Stimulated activated CD4-positive, alpha-beta T cell treated with anti-CD3 and anti-CD28 coated beads, Interleukin-1b, Interleukin-23, amount 100 ng/mL, for 24 hours (primary cell): ENCODE results near the gene KCNK7.

Experiments used
- DNase-seq, 4 experiments: peaks; one replicate each; pipeline ENCODE4 v3.0.0-alpha.2; 2020; ENCODE audit warnings: low read depth in 4 of 4, low spot score in 1 of 4

Gene KCNK7

DNA sequence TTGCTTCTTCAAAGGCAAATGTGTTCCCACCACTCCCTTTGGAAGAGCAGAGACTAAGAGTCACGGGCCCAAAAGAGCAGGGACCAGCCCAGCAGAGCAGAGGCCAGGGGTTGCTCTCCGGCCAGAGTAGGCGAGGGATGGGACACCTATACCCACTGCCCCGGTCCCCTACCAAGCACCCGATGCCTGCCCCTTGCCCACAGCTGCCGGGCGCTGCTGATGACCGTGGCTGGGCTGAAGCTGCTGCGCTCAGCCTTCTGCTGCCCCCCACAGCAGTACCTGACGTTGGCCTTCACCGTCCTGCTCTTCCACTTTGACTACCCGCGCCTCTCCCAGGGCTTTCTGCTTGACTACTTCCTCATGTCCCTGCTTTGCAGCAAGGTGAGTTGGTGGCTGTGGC lies 31.6 kb upstream of the KCNK7 start:
- DNase-seq, result no peak

DNA sequence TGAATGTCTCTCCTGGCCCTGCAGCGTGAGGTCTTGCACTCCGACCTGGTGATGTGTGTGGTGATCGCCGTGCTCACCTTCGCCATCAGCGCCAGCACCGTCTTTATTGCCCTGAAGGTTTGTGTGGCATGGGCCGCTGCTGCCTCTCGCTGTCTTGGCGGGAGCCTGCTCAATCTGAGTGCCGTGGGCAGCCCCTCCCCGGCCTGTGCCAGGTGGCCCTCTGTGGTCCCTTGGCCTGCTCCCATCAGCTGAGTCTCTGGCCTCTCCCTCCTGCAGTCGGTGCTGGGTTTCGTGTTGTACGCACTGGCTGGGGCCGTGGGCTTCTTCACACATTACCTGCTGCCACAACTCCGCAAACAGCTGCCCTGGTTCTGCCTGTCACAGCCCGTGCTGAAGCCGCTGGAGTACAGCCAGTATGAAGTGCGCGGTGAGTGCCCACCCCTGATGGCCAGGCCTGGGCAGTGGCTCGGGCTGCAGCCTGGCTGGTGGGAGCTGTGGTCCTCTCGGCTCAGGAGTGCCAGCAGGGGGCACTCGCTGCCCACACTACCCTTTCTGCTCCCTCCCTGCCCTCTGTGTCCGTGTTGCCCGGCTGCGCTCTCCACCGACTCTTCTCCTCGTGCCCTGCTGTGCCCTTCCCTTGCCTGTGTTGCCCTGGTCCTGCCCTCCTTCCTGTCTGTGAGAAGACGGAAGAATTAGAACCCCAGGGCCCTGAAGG lies 30.2 kb upstream of the KCNK7 start:
- no peak for DNase-seq

DNA sequence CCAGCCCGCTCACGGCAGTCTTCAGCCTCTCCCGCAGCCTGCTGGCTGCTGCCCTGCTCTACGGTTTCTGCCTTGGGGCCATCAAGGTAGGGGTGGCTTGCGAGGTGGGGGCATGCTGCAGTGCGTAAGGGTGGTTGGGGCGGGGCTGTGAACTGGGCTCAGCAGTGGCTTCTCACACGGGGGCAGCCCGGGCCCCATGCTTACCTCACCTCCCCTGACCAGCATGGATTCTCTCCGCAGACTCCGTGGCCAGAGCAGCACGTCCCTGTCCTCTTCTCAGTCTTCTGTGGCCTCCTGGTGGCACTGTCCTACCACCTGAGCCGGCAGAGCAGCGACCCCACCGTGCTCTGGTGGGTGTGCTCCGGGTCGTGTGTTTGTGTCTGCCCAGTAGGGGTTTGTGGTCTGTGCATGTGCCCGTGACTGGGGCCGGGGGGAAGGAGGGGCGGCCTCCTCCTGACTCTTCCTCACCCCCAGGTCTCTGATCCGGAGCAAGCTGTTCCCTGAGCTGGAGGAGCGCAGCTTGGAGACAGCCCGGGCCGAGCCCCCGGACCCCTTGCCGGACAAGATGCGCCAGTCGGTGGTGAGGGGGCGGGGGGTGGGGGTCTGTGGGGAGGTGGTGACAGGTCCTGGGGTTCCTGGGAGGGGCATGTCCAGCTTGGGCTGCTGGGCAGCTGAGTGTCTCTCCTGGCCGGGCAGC lies 29.5 kb upstream of the KCNK7 start:
- no peak for DNase-seq

DNA sequence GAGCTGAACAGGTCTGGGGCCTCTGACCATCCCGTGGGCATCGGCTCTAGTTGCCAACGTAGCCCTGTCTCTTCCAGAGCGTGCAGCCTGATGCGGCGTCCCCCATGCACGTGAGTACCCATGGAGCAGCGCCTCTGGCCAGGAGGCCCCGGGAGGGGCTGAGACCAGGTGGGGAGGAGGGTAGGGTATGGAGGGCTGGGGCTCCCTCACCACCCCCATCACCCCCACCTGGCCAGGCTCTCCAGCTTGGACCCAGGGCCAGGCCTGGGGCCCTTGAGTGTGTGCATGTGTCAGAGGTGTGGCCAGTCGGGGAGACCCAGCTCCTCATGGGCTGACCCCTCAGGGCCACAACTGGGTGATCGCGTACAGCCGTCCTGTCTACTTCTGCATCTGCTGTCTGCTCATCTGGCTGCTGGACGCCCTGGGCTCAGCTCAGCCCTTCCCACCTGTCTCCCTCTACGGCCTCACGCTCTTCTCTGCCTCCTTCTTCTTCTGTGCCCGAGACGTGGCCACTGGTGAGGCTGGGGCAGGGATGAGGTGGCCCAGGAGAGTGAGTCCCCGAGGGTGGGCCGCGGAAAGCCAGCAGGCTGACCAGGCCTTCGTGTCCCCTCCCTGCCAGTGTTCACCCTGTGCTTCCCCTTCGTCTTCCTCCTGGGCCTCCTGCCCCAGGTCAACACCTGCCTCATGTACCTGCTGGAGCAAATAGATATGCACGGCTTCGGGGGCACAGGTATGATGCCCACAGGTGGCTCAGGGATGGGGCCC lies 28.4 kb upstream of the KCNK7 start:
- DNase-seq, result no peak

DNA sequence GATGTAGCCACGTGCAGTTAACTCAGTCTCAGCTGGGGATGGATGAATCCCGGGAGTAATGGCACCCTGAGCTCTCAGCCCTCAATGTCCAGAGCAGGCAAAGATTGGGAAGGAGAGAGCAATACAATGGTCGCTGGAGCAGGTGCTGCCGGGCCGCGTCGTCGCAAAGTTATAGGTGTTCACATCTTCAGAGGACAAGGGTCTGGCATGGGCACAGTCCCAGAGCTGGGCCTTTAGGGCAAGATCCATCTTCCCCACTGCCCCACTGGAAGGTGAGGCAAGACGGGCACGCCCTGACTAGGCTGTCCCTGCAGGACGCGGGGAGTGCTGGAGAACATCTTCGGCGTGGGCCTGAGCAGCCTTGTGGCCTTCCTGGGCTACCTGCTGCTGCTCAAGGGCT lies 27.6 kb upstream of the KCNK7 start:
- DNase-seq, result no peak

DNA sequence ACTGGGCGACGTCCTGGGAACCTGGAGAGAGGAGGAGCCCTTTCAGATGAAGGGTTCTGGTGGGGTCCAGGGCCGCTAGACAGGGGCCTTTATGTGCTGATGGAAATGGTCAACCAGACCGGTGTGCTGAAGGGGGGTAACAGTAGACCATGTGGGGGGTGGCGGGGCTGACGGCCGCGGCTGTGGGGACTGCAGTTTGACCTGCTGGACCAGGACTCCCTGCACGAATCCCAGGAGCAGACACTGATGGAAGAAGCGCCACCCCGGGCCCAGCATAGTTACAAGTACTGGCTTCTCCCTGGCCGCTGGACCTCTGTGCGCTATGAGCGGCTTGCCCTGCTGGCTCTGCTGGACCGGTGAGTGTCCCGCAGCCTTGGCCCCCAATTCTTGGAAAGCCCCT lies 26.4 kb upstream of the KCNK7 start:
- no peak for DNase-seq

DNA sequence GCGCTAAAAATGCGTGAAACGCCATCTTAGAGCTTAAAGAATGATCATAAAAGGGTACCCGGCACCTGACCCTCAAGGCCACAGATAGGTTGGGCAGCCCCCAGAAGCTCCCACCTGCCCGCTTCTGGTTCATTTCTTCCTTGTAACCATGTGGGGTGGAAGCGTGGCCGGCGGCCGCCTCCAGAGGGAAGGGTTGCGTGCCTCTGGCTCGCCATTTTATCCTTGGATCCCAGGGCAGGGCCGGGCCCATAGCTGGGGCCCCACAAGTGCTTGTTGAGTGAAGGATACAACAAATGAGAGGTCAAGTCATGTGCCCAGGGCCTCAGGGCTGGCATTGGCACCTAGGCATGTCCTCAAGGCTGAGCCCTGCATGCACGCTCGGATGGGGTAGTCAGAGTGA lies 25.9 kb upstream of the KCNK7 start:
- DNase-seq, result no peak

DNA sequence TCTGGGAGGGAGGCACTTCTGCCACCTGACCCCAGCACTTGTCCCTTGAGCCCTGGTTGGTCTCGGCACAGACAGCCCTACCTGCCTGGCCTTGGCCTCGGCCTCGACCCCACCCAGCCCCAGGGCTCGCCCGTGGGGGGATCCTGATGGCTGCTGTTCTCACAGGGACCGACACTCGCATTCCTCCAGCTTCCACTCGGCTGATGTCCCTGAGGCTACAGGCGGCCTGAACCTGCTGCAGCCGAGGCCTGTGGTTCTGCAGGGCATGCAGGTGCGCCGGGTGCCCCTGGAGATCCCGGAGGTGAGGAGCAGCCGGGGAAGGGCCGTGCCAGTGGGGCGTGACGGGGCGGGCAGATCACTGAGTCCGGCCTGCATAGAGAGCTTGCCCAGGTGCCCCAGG lies 25.1 kb upstream of the KCNK7 start:
- DNase-seq, result no peak

DNA sequence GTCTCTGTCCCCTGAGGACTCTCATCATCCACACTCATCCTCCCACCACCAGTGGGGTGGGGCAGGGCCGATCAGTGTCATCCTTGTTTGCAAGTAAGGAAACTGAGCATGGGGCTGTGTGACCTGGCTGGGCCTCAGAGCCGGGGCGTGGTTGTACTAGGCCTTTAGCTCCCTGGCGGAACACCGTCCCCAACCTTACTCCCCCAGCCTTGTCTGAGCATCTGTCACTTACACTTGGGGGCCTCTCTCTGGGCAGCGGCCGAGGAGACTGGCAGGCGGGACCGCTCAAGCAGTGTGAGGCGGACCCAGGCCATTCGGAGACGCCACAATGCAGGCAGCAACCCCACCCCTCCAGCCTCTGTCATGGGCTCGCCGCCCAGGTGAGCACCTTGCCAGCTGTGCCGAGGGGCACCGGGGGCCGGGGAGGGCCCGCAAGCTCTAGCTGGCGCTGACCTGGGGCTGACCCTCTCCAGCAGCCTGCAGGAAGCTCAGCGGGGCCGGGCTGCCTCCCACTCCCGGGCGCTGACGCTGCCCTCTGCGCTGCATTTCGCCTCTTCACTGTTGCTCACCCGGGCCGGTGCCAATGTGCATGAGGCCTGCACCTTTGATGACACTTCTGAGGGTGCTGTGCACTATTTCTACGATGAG lies 23.8 kb upstream of the KCNK7 start:
- DNase-seq, result no peak

DNA sequence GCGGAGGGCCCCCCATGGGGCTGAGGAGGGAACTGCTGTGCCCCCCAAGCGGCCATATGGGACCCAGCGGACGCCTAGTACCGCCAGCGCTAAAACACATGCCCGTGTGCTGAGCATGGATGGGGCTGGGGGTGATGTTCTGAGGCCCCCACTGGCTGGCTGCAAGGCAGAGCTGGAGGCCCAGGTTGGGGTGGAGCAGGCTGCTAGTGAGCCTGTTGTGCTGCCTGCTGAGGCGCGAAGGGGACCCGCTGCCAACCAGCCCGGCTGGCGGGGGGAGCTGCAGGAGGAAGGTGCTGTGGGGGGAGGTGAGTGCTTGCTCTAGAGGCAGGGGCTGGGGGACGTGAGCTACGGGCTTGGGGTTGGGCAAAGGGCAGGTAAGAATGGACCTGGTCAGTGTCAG lies 23.2 kb upstream of the KCNK7 start:
- DNase-seq, result no peak

DNA sequence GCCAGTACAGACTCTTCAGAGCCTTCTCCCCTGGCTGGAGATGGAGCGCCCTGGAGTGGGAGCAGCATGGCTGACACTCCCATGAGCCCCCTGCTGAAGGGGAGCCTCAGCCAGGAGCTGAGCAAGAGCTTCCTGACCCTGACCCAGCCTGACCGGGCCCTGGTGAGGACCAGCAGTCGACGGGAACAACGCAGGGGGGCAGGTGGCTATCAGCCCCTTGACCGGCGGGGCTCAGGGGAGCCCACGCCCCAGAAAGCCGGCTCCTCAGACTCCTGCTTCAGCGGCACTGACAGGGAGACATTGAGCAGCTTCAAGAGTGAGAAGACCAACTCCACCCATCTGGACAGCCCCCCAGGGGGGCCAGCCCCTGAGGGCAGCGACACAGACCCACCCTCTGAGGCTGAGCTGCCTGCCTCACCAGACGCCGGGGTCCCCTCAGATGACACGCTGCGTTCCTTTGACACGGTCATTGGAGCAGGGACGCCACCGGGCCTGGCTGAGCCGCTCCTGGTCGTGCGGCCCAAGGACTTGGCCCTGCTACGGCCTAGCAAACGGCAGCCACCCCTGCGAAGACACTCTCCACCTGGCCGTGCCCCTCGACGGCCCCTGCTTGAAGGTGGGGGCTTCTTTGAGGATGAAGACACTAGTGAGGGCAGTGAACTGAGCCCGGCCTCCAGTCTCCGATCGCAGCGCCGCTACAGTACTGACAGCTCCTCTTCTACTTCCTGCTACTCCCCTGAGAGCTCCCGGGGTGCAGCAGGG lies 22.6 kb upstream of the KCNK7 start:
- no peak for DNase-seq

DNA sequence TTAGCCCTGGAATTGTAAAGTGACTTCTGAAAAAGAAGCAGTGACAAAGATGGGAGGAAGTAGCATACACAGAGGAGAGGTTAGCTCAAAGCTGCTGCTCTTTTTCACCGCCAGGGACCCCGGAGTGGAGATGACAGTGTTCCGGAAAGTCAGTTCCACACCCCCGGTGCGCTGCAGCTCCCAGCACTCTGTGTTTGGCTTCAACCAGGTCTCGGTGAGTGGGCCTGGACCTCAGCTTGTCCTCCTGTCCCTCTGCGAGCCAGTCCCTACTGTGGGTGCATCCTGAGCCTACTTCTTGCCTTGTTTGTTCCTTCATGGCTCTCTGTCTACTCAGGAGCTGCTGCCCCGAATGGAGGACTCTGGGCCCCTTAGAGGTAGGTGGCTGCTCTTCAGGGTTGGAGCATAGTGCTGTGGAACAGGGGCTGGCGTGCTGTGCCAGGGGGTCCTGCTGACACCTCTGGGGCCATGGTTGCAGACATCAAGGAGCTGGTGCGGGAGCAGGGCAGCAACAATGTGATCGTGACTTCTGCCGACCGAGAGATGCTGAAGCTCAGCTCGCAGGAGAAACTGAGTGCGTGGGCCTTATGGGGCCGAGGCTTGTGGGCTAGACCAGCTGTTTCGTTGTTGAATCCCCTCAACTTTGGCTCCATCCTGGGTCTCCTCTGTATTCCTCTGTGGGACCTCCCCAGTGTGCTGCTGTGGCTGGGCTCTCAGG lies 21.7 kb upstream of the KCNK7 start:
- no peak for DNase-seq

DNA sequence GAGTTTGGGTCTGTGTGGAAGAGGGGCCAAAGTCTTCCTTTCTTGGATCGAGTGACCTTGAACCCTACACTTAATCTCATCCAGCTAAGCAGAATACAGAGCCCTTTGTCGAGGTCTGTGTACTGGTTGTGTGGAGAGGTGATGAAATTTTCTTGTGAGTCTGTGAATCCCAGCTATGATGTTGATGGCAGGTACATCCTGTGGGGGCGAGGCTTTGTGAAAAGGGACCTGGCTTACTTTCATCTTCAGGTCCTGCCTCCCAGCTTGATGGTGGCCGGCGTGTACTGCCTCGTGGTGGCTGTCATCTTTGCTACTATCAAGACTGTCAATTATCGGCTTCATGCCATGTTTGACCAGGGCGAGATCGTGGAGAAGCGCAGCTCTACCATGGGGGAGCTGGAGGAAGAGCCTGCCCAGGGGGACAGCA lies 21.0 kb upstream of the KCNK7 start:
- no peak for DNase-seq

DNA sequence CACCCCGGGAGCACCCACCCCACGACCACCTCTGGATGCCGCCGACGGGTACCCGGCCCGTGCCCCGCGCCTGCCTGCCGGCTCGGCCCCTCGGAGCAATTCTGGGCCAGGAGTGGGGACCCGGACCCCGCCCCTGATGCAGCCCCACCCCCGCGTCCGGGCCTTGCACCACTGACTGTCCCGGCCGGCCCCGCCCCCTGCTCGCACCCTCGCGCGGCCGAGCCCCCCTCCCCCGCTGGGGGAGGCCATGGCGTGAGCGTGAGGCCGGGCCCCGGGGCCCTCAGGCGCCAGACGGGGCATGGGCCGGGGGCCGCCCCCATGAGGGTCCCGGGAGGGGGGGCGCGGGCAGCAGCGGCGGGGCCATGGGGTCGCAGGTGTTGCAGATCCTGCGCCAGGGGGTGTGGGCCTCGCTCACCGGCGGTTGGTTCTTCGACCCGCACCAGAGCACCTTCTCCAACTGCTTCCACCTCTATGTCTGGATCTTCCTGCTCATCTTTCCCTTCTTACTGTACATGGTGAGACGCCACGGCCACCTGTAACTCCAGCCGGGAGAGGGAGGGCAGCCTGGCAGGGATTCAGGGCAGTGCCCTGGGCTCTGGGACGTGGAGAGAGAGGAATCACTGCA lies 20.5 kb upstream of the KCNK7 start:
- no peak for DNase-seq

DNA sequence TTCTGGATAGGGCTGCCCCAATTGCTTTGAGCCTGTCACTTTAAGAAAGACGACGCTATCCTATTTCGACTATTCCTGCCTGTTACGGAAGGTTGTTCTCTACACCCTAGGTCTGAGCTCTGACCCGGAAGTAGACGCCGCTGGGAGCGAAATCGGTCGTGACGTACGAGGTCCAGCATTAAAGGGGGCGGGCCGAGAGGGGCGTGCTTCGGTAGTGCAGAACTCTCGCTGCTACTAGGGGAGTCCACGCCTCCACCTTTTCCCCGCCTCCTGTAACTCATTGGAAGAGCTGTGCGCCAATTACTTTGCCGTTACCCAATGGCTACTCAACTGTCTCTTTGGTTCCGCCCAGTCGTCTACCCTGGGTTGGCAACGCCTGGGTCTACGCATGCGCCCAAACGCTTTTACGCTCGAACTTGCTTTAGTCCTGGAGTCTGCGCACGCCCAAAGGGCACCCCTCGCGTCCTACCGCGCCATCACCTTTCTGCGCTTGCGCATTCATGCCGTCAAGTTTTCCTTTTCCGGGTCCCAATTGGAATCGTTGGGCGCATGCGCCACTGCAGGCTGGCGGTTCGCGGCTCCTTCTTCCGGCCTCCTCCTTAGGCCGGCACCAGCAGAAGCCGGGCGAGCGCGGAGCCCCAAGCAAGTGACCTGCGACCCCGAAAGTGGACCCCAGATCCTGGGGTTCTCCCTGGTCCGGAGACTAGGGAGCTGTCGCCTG lies 19.8 kb upstream of the KCNK7 start, which contains the start of gene PCNX3:
PCNX3 (plus strand) TSS at position 548 of the 721 bp plus-strand sequence. CDS start 536 bp downstream, outside the sequence.
- peak; percentile 99 to 100 (median 100) for DNase-seq

DNA sequence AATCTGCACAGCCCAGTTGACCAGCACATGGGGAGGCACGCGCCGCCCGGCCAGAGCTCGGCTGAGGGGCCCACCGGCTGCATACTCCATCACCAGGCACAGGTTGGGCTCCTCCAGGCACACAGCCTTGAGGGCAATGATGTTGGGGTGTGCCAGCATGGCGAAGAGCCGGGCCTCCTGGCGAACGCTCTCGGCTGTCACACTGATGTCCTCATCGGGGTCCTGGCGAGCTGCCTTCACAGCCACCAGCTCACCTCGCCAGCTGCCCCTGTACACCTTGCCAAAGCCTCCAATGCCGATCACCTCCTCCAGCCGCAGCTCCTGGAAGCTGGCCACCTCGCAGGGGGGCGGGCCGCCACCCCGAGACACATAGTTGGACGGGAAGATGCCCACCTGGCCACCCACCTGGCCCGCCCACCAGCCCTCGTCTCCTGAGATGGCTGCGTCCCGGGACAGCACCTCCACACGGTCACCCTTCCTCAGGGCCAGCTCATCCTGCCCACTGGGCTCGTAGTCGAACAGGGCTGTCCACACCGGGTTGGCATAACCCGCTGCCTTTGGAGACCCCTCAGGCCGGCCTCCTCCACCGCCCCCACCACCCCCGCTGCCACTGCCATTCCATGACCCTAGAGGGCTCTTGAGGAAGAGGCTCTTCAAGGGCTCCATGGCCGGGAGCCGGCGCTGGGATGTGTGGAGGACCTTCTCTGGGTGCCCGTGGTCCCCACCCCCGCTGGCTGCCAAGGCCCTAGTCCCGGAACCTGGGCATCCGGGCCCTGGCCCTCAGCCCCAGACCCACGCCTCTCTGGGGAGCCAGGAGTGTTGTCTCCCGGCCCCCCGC lies 17.7 kb upstream of the KCNK7 start:
- DNase-seq, result no peak

DNA sequence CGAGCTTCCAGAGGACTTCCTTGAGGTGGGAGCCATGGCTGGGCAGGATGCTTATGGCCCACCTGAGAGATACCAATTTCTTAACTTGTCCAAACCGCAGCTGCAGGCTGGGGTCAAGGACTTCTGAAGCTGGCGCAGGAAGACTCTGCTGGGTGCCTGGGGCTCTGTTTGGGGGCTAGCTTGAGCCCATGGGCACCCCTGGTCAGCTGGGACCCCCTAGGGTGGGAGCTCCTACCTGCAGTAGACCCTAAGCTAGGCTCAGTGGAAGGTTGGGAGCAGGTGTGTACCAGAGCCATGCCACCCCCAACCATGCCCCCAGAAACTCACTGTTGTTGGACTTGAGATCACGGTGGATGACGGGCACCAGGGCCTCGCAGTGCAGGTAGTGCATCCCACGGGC lies 17.1 kb upstream of the KCNK7 start:
- no peak for DNase-seq
